GM23338 (cell line): ENCODE data around the gene TTLL3. TPM values are rescaled to one million over a fixed set of nuclear protein-coding genes. Genes with fewer than 3 reads are reported as not detected.

Experiments used
- ATAC-seq: fragments of 200-7000 bp; cut with Tn5 transposase; 3 replicates; pipeline ENCODE4 v1.9.1; 2020
- DNase-seq: peaks from one replicate; pipeline ENCODE4 v3.0.0-alpha.2; 2015; ENCODE audit warnings: low spot score
- H2AFZ ChIP-seq: fragments of 200-600 bp; sonication (generic); 2 replicates; pipeline ENCODE4 v1.8.0; 2016; ENCODE audit warnings: antibody characterized with exemption, mild to moderate bottlenecking, moderate library complexity
- H3F3A ChIP-seq: fragments of 200-600 bp; sonication (generic); replicated peaks from 2 replicates; pipeline ENCODE4 v1.8.0; 2017; ENCODE audit warnings: antibody characterized with exemption, mixed run types, low read depth
- H3K27ac ChIP-seq: fragments of 200-600 bp; sonication (generic); 2 replicates; pipeline ENCODE4 v1.6.1; 2016; ENCODE audit warnings: low read depth
- H3K27me3 ChIP-seq: fragments of 200-600 bp; sonication (generic); 2 replicates; pipeline ENCODE4 v1.8.0; 2016; ENCODE audit warnings: mild to moderate bottlenecking, mixed run types, moderate library complexity; ENCODE audit not compliant: insufficient read depth
- H3K36me3 ChIP-seq: fragments of 200-600 bp; sonication (generic); 2 replicates; pipeline ENCODE4 v1.8.0; 2016; ENCODE audit warnings: mild to moderate bottlenecking; ENCODE audit not compliant: insufficient read depth
- H3K4me1 ChIP-seq: fragments of 200-600 bp; sonication (generic); 2 replicates; pipeline ENCODE4 v1.8.0; 2016; ENCODE audit warnings: mild to moderate bottlenecking, moderate library complexity; ENCODE audit not compliant: insufficient read depth
- H3K4me2 ChIP-seq: fragments of 200-600 bp; sonication (generic); 2 replicates; pipeline ENCODE4 v1.7.1; 2017; ENCODE audit warnings: mixed run types
- H3K4me3 ChIP-seq: fragments of 200-600 bp; sonication (generic); 2 replicates; pipeline ENCODE4 v1.6.1; 2016; ENCODE audit warnings: mixed run types
- H3K79me2 ChIP-seq: fragments of 200-600 bp; sonication (generic); replicated peaks from 2 replicates; pipeline ENCODE4 v1.8.0; 2017; ENCODE audit warnings: mild to moderate bottlenecking; ENCODE audit not compliant: insufficient read depth
- H3K9me2 ChIP-seq: fragments of 200-600 bp; sonication (generic); 2 replicates; pipeline ENCODE4 v1.8.0; 2017; ENCODE audit not compliant: insufficient read depth
- H4K20me1 ChIP-seq: fragments of 200-600 bp; sonication (generic); replicated peaks from 2 replicates; pipeline ENCODE4 v1.8.0; 2017; ENCODE audit warnings: mild to moderate bottlenecking; ENCODE audit not compliant: insufficient read depth
- H3K27ac Mint-ChIP-seq: 2 replicates; pipeline ENCODE4 v1.8.0; 2020; ENCODE audit warnings: inconsistent platforms, mild to moderate bottlenecking, moderate library complexity, mixed read lengths
- H3K27me3 Mint-ChIP-seq: 3 replicates; pipeline ENCODE4 v1.8.0; 2022; ENCODE audit warnings: low read depth, mild to moderate bottlenecking, moderate library complexity, mixed read lengths, inconsistent platforms; ENCODE audit not compliant: insufficient read depth, poor library complexity
- H3K36me3 Mint-ChIP-seq: 3 replicates; pipeline ENCODE4 v1.8.0; 2021; ENCODE audit warnings: low read depth, mild to moderate bottlenecking, inconsistent platforms, moderate library complexity, mixed read lengths
- H3K4me1 Mint-ChIP-seq: 3 replicates; pipeline ENCODE4 v1.8.0; 2020; ENCODE audit warnings: mild to moderate bottlenecking, inconsistent platforms, mixed read lengths
- H3K4me3 Mint-ChIP-seq: 3 replicates; pipeline ENCODE4 v1.8.0; 2021; ENCODE audit warnings: moderate library complexity, mild to moderate bottlenecking, inconsistent platforms, mixed read lengths
- H3K9me3 Mint-ChIP-seq: 3 replicates; pipeline ENCODE4 v1.8.0; 2020; ENCODE audit warnings: moderate library complexity, mild to moderate bottlenecking, inconsistent platforms, mixed read lengths
- CREB1 ChIP-seq: fragments of 250-450 bp; sonication (Bioruptor Pico); IDR thresholded peaks from 2 replicates; pipeline ENCODE4 v1.5.0; 2020; ENCODE audit warnings: low read depth, mild to moderate bottlenecking, moderate library complexity
- CTCF ChIP-seq, 2 experiments: fragments of 200-600 bp in 1 of 2; sonication (generic) in 1 of 2; conservative IDR thresholded peaks; 2 replicates each; pipeline versions ENCODE4 v1.5.1 to v1.6.1; 2016 to 2017; ENCODE audit warnings: antibody characterized with exemption in 2 of 2, low read depth in 2 of 2, mild to moderate bottlenecking in 2 of 2, moderate library complexity in 1 of 2
- EZH2 ChIP-seq: fragments of 200-600 bp; sonication (generic); IDR thresholded peaks from one replicate; pipeline ENCODE4 v1.8.0; 2017; ENCODE audit warnings: antibody characterized with exemption, mild to moderate bottlenecking, low read depth; ENCODE audit not compliant: unreplicated experiment
- EZH2phosphoT487 ChIP-seq: fragments of 200-600 bp; sonication (generic); IDR thresholded peaks from one replicate; pipeline ENCODE4 v1.8.1; 2018; ENCODE audit warnings: antibody characterized with exemption; ENCODE audit not compliant: unreplicated experiment
- POLR2AphosphoS5 ChIP-seq: IDR thresholded peaks from 2 replicates; pipeline ENCODE4 v1.6.1; 2016; ENCODE audit warnings: antibody characterized with exemption, low read depth
- polyA plus RNA-seq: library from polyadenylated mRNA; unstranded; fragments of >200 nt; fragmentation: Nextera tagmentation; extraction: Ambion mirVana; gene quantifications from 2 replicates; pipeline ENCODE4 v1.2.1, GENCODE V29; 2016
- total RNA-seq: library from RNA; depleted of rRNA; stranded (reverse); fragments of >200 nt; shearing (Covaris generic); gene quantifications from 2 replicates; pipeline ENCODE4 v1.2.3, GENCODE V29; 2014
- TF ChIP-seq, protein P1 (sequence below): fragments of 250-450 bp; sonication (Bioruptor Pico); IDR thresholded peaks from 2 replicates; pipeline ENCODE4 v1.5.0; 2020; ENCODE audit warnings: mild to moderate bottlenecking, moderate library complexity
- TF ChIP-seq, protein P2 (sequence below): IDR thresholded peaks from 2 replicates; pipeline ENCODE4 v1.6.1; 2016; ENCODE audit warnings: antibody characterized with exemption
- TF ChIP-seq, protein P3 (sequence below): IDR thresholded peaks from one replicate; pipeline ENCODE4 v1.6.1; 2018; ENCODE audit warnings: antibody characterized with exemption; ENCODE audit not compliant: unreplicated experiment

Gene TTLL3
- total and polyA plus RNA-seq, 2 experiments from 2014 or later, result 3.7 to 5.3 TPM

DNA sequence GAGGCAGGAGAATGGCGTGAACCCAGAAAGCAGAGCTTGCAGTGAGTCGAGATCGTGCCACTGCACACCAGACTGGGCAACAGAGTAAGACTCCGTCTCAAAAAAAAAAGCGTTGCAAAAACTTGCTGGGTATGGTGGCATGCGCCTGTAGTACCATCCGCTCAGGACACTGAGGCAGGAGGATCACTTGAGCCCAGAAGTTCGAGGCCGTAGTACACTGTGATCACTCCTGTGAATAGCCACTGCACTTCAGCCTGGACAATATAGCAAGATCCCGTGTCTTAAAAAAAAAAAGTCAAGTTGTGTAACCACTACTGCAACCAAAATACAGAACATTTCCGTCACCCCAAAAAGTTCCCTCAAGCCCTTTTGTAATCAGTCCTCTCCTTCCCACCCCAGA lies 15.7 kb upstream of the TTLL3 start:
- H3K27ac ChIP-seq, result peak overlapping the region; percentile 26; the same call in 1 of the 2 replicates
- Mint-ChIP-seq H3K36me3 (peaks cover 55% of the 10 kb centered on the region), H3K4me3 (peak overlapping the region; percentile 97), H3K4me1 (peaks cover 14% of the 10 kb centered on the region), H3K9me3 (no peaks in the 10 kb centered on the region), H3K27me3 (peaks cover 12% of the 10 kb centered on the region), H3K27ac (peak overlapping the region; percentile 5)
- H4K20me1 ChIP-seq, result peaks cover 2% of the 10 kb centered on the region; the same call in 1 of the 2 replicates
- no peak overlapping the region for H2AFZ ChIP-seq
- H3K9me2 ChIP-seq, result 0 out of 2 replicates have a peak, but pooled peaks cover 3% of the 10 kb centered on the region
- DNase-seq (no peak), ATAC-seq (no peak)
- H3K36me3 ChIP-seq, result peaks cover 22% of the 10 kb centered on the region
- TF ChIP-seq CREB1 (no peak), EZH2 (no peak), EZH2phosphoT487 (no peak), CTCF (conservative IDR thresholded peaks at IDR 0.05; ENCODE audit: low read depth in 2 of 2) (no peak), POLR2AphosphoS5 (no peak)
- TF ChIP-seq, protein P1, sequence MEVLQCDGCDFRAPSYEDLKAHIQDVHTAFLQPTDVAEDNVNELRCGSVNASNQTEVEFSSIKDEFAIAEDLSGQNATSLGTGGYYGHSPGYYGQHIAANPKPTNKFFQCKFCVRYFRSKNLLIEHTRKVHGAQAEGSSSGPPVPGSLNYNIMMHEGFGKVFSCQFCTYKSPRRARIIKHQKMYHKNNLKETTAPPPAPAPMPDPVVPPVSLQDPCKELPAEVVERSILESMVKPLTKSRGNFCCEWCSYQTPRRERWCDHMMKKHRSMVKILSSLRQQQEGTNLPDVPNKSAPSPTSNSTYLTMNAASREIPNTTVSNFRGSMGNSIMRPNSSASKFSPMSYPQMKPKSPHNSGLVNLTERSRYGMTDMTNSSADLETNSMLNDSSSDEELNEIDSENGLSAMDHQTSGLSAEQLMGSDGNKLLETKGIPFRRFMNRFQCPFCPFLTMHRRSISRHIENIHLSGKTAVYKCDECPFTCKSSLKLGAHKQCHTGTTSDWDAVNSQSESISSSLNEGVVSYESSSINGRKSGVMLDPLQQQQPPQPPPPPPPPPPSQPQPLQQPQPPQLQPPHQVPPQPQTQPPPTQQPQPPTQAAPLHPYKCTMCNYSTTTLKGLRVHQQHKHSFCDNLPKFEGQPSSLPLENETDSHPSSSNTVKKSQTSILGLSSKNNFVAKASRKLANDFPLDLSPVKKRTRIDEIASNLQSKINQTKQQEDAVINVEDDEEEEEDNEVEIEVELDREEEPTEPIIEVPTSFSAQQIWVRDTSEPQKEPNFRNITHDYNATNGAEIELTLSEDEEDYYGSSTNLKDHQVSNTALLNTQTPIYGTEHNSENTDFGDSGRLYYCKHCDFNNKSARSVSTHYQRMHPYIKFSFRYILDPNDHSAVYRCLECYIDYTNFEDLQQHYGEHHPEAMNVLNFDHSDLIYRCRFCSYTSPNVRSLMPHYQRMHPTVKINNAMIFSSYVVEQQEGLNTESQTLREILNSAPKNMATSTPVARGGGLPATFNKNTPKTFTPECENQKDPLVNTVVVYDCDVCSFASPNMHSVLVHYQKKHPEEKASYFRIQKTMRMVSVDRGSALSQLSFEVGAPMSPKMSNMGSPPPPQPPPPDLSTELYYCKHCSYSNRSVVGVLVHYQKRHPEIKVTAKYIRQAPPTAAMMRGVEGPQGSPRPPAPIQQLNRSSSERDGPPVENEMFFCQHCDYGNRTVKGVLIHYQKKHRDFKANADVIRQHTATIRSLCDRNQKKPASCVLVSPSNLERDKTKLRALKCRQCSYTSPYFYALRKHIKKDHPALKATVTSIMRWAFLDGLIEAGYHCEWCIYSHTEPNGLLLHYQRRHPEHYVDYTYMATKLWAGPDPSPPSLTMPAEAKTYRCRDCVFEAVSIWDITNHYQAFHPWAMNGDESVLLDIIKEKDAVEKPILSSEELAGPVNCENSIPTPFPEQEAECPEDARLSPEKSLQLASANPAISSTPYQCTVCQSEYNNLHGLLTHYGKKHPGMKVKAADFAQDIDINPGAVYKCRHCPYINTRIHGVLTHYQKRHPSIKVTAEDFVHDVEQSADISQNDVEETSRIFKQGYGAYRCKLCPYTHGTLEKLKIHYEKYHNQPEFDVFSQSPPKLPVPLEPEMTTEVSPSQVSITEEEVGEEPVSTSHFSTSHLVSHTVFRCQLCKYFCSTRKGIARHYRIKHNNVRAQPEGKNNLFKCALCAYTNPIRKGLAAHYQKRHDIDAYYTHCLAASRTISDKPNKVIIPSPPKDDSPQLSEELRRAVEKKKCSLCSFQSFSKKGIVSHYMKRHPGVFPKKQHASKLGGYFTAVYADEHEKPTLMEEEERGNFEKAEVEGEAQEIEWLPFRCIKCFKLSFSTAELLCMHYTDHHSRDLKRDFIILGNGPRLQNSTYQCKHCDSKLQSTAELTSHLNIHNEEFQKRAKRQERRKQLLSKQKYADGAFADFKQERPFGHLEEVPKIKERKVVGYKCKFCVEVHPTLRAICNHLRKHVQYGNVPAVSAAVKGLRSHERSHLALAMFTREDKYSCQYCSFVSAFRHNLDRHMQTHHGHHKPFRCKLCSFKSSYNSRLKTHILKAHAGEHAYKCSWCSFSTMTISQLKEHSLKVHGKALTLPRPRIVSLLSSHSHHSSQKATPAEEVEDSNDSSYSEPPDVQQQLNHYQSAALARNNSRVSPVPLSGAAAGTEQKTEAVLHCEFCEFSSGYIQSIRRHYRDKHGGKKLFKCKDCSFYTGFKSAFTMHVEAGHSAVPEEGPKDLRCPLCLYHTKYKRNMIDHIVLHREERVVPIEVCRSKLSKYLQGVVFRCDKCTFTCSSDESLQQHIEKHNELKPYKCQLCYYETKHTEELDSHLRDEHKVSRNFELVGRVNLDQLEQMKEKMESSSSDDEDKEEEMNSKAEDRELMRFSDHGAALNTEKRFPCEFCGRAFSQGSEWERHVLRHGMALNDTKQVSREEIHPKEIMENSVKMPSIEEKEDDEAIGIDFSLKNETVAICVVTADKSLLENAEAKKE, result no peak
- TF ChIP-seq, protein P2, sequence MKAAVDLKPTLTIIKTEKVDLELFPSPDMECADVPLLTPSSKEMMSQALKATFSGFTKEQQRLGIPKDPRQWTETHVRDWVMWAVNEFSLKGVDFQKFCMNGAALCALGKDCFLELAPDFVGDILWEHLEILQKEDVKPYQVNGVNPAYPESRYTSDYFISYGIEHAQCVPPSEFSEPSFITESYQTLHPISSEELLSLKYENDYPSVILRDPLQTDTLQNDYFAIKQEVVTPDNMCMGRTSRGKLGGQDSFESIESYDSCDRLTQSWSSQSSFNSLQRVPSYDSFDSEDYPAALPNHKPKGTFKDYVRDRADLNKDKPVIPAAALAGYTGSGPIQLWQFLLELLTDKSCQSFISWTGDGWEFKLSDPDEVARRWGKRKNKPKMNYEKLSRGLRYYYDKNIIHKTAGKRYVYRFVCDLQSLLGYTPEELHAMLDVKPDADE, result no peak
- TF ChIP-seq, protein P3, sequence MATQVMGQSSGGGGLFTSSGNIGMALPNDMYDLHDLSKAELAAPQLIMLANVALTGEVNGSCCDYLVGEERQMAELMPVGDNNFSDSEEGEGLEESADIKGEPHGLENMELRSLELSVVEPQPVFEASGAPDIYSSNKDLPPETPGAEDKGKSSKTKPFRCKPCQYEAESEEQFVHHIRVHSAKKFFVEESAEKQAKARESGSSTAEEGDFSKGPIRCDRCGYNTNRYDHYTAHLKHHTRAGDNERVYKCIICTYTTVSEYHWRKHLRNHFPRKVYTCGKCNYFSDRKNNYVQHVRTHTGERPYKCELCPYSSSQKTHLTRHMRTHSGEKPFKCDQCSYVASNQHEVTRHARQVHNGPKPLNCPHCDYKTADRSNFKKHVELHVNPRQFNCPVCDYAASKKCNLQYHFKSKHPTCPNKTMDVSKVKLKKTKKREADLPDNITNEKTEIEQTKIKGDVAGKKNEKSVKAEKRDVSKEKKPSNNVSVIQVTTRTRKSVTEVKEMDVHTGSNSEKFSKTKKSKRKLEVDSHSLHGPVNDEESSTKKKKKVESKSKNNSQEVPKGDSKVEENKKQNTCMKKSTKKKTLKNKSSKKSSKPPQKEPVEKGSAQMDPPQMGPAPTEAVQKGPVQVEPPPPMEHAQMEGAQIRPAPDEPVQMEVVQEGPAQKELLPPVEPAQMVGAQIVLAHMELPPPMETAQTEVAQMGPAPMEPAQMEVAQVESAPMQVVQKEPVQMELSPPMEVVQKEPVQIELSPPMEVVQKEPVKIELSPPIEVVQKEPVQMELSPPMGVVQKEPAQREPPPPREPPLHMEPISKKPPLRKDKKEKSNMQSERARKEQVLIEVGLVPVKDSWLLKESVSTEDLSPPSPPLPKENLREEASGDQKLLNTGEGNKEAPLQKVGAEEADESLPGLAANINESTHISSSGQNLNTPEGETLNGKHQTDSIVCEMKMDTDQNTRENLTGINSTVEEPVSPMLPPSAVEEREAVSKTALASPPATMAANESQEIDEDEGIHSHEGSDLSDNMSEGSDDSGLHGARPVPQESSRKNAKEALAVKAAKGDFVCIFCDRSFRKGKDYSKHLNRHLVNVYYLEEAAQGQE, result no peak
- H3K27me3 ChIP-seq, result no peaks in the 10 kb centered on the region
- H3K4me1 ChIP-seq, result peaks cover 6% of the 10 kb centered on the region
- H3F3A ChIP-seq, result peaks cover 15% of the 10 kb centered on the region; the same call in 1 of the 2 replicates
- peaks cover 40% of the 10 kb centered on the region for H3K79me2 ChIP-seq
- no peak overlapping the region; the same call in 1 of the 2 replicates for H3K4me3 ChIP-seq
- peak overlapping the region; percentile 99; the same call in 1 of the 2 replicates for H3K4me2 ChIP-seq
